Tibial nerve (tissue), 3 donors: Measurements from ENCODE around the gene ZNF24.

Experiments
- CTCF ChIP-seq, 5 experiments: fragments of 200-600 bp in 3 of 5; fragments of 450-650 bp in 2 of 5; sonication (generic) in 3 of 5; IDR thresholded peaks; one replicate each; pipeline ENCODE4 v1.5.1; 2016 to 2019; ENCODE audit warnings: antibody characterized with exemption in 5 of 5, mild to moderate bottlenecking in 3 of 5, moderate library complexity in 2 of 5
- POLR2A ChIP-seq, 2 donors: fragments of 450-650 bp; IDR thresholded peaks; one replicate each; pipeline ENCODE4 v1.6.1; 2017; ENCODE audit warnings: antibody characterized with exemption in 2 of 2, mild to moderate bottlenecking in 2 of 2, moderate library complexity in 2 of 2

DNA sequence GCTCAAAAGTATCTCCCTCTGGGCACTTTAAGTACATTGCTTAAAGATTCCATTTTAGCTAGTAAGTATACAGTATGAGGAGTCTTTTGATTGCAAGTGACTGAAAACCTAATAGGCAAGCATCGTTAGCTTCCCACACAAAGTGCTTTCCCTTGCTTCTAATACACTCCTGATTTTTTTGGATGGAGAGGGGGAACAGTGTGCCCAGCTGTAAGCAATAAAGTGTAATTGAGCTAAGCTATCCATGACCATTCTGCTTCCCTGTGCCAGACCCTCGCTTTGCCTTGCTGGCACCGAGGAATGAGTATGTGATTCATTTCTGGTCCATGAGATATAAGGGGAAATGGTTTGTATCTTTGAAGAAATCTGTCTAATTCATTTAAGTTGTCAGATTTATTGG, 3.8 kb upstream of the ZNF24 start:
- TF ChIP-seq CTCF (IDR thresholded peaks at IDR 0.05) = no peak
- no peak for TF ChIP-seq POLR2A (IDR thresholded peaks at IDR 0.05)
